Measurements from ENCODE around the gene SF3B6. TPM values are rescaled to one million over a fixed set of nuclear protein-coding genes. Genes with fewer than 3 reads are reported as not detected.

SF3B6 gene
- total and polyA plus RNA-seq, 9 of the 15 experiments (the other 6 are each of a cell fraction or from before 2014, with no cell fraction given) = 146 to 591 (median 295) TPM

DNA sequence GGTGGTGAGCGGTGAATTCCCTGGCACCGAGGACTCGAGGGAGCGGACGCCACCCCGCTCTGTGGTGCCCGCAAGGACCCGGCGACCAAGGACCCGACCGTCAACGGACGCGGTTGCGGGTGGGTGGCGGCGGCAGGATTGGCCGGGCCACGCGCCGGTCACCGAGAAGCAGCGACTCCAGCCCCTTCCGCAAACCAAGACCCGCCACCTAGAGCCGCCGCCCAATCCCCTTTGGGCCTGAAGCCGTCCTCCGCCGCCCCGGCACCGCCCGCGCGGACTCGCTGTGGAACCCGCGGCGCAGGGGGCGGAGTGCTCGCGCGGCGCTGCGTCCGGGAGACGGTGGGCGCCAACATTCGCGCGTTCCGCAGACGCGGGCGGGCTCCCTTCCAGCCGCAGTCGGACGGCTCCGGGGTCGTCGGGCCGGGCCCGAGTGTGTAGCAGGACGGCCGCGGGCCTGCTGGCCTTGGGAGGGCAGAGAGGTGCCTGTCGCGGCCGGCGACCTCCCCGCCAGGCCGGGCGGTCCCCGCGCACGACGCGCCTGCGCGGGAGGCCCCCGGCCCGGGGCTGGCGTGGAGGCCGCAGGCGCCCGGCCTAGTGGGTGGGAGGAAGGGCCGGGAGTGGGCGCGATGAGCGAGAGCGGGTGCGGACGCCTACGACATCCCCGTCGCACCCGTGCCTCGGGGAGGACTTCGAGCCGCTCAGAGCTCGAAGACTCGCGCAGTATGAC, 47.2 kb upstream of the SF3B6 start, which contains the start of the genes FAM228B and PFN4 (continued):
- TF ChIP-seq ZNF41 (CRISPR knock-in tag; conservative IDR thresholded peaks at IDR 0.05) (no peak), CBX5 (IDR thresholded peaks at IDR 0.05; ENCODE audit: borderline replicate concordance, low read depth) (no peak), ZNF75A (CRISPR knock-in tag; IDR thresholded peaks at IDR 0.05) (no peak), ZNF263 (CRISPR knock-in tag; IDR thresholded peaks at IDR 0.05; ENCODE audit: borderline replicate concordance) (peak; percentile 57; the same call in 1 of the 2 replicates), HMG20A (CRISPR knock-in tag; conservative IDR thresholded peaks at IDR 0.05) (no peak), POLR2H (tag; IDR thresholded peaks at IDR 0.05; ENCODE audit: low read depth) (peak; percentile 74), ZNF76 (CRISPR knock-in tag; IDR thresholded peaks at IDR 0.05; ENCODE audit: borderline replicate concordance) (no peak), POLR2B (IDR thresholded peaks at IDR 0.05; ENCODE audit: low read depth, partially characterized antibody) (peak; percentile 43), RBFOX2 (IDR thresholded peaks at IDR 0.05; ENCODE audit: low read depth, low read length) (peak; percentile 95), NEUROD1 (IDR thresholded peaks at IDR 0.05; ENCODE audit: borderline replicate concordance, low read depth, low read length, partially characterized antibody) (no peak), ARHGAP35 (IDR thresholded peaks at IDR 0.05; ENCODE audit: partially characterized antibody) (no peak), MCM7 (IDR thresholded peaks at IDR 0.05) (no peak), SMARCC2 (IDR thresholded peaks at IDR 0.05; ENCODE audit: low read depth) (no peak), TEAD2 (tag; IDR thresholded peaks at IDR 0.05) (no peak), ZNF584 (CRISPR knock-in tag; IDR thresholded peaks at IDR 0.05; ENCODE audit: low read depth) (no peak), COPS2 (conservative IDR thresholded peaks at IDR 0.05) (no peak), FOXA3 (CRISPR knock-in tag; conservative IDR thresholded peaks at IDR 0.05 in 1 of 2, IDR thresholded peaks at IDR 0.05 in 1 of 2) (no peak; a peak in 1 of 4 replicates), CHD2 (IDR thresholded peaks at IDR 0.05; ENCODE audit: low read depth, low read length) (no peak), NFIX (CRISPR knock-in tag; IDR thresholded peaks at IDR 0.05; ENCODE audit: low read depth) (no peak), NCOA6 (IDR thresholded peaks at IDR 0.05) (peak; percentile 67; the same call in 1 of the 2 replicates), ZFP30 (CRISPR knock-in tag; IDR thresholded peaks at IDR 0.05; ENCODE audit: borderline replicate concordance) (no peak), ARNT (IDR thresholded peaks at IDR 0.05) (no peak)
- TF ChIP-seq, protein P1, sequence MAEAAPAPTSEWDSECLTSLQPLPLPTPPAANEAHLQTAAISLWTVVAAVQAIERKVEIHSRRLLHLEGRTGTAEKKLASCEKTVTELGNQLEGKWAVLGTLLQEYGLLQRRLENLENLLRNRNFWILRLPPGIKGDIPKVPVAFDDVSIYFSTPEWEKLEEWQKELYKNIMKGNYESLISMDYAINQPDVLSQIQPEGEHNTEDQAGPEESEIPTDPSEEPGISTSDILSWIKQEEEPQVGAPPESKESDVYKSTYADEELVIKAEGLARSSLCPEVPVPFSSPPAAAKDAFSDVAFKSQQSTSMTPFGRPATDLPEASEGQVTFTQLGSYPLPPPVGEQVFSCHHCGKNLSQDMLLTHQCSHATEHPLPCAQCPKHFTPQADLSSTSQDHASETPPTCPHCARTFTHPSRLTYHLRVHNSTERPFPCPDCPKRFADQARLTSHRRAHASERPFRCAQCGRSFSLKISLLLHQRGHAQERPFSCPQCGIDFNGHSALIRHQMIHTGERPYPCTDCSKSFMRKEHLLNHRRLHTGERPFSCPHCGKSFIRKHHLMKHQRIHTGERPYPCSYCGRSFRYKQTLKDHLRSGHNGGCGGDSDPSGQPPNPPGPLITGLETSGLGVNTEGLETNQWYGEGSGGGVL (CRISPR knock-in tag; IDR thresholded peaks at IDR 0.05) = no peak
- TF ChIP-seq, protein P2, sequence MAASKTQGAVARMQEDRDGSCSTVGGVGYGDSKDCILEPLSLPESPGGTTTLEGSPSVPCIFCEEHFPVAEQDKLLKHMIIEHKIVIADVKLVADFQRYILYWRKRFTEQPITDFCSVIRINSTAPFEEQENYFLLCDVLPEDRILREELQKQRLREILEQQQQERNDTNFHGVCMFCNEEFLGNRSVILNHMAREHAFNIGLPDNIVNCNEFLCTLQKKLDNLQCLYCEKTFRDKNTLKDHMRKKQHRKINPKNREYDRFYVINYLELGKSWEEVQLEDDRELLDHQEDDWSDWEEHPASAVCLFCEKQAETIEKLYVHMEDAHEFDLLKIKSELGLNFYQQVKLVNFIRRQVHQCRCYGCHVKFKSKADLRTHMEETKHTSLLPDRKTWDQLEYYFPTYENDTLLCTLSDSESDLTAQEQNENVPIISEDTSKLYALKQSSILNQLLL (CRISPR knock-in tag; IDR thresholded peaks at IDR 0.05; ENCODE audit: borderline replicate concordance) = no peak
- TF ChIP-seq, protein P3, sequence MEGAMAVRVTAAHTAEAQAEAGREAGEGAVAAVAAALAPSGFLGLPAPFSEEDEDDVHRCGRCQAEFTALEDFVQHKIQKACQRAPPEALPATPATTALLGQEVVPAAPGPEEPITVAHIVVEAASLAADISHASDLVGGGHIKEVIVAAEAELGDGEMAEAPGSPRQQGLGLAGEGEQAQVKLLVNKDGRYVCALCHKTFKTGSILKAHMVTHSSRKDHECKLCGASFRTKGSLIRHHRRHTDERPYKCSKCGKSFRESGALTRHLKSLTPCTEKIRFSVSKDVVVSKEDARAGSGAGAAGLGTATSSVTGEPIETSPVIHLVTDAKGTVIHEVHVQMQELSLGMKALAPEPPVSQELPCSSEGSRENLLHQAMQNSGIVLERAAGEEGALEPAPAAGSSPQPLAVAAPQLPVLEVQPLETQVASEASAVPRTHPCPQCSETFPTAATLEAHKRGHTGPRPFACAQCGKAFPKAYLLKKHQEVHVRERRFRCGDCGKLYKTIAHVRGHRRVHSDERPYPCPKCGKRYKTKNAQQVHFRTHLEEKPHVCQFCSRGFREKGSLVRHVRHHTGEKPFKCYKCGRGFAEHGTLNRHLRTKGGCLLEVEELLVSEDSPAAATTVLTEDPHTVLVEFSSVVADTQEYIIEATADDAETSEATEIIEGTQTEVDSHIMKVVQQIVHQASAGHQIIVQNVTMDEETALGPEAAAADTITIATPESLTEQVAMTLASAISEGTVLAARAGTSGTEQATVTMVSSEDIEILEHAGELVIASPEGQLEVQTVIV (CRISPR knock-in tag; IDR thresholded peaks at IDR 0.05; ENCODE audit: borderline replicate concordance) = no peak

All from K562 (cell line).